Esophagus squamous epithelium (tissue), 5 donors: ENCODE results near the gene CHST11. TPM values are rescaled to one million over a fixed set of nuclear protein-coding genes. Genes with fewer than 3 reads are reported as not detected.
A peak's percentile ranks its signal among the peaks of the same experiment; 100 is the strongest.

ENCODE experiments used
- DNase-seq: peaks from one replicate; lab custom pipeline; 2025; lab: John Stamatoyannopoulos, UW
- H3K27ac ChIP-seq, 4 donors: fragments of 200-600 bp; sonication (generic); one replicate each; pipeline ENCODE4 v1.5.1; 2016 to 2019; ENCODE audit warnings: mild to moderate bottlenecking in 1 of 4
- H3K27me3 ChIP-seq, 4 donors: fragments of 200-600 bp; sonication (generic); 1 replicate in 3 of 4; 2 replicates in 1 of 4; pipeline versions ENCODE4 v1.5.1 to v1.6.0; 2017 to 2021; ENCODE audit warnings: antibody characterized with exemption in 1 of 4
- H3K36me3 ChIP-seq, 3 donors: fragments of 200-600 bp; sonication (generic); one replicate each; pipeline ENCODE4 v1.5.1; 2016 to 2019
- H3K4me1 ChIP-seq, 3 donors: fragments of 200-600 bp; sonication (generic); one replicate each; pipeline ENCODE4 v1.5.1; 2017 to 2019
- H3K4me3 ChIP-seq, 4 donors: fragments of 200-600 bp; sonication (generic); 1 replicate in 3 of 4; 2 replicates in 1 of 4; pipeline ENCODE4 v1.5.1; 2016 to 2019; ENCODE audit warnings: mild to moderate bottlenecking in 2 of 4, moderate library complexity in 1 of 4
- H3K9me3 ChIP-seq, 3 donors: fragments of 200-600 bp; sonication (generic); one replicate each; pipeline ENCODE4 v1.5.1; 2016 to 2019
- CTCF ChIP-seq, 6 experiments: fragments of 450-650 bp in 4 of 6; fragments of 200-600 bp in 2 of 6; sonication (generic) in 2 of 6; IDR thresholded peaks; one replicate each; pipeline ENCODE4 v1.5.1; 2016 to 2019; ENCODE audit warnings: antibody characterized with exemption in 6 of 6, mild to moderate bottlenecking in 4 of 6, moderate library complexity in 4 of 6
- POLR2A ChIP-seq, 4 donors: fragments of 450-650 bp; IDR thresholded peaks; one replicate each; pipeline ENCODE4 v1.6.1; 2017; ENCODE audit warnings: antibody characterized with exemption in 4 of 4, mild to moderate bottlenecking in 4 of 4, moderate library complexity in 3 of 4
- WGBS, 2 donors: methylation state at CpG; one replicate each; pipeline ENCODE4 v1.1.5; 2018; 5-methylcytosine and 5-hydroxymethylcytosine counted together
- intact Hi-C: fragments of 100-400 bp; cut with DNase I; formaldehyde crosslinking; loops from one replicate; pipeline ENCODE4 v1.15.0; 2022
- total RNA-seq, 4 donors: library from RNA; depleted of rRNA; stranded (reverse); fragments of >200 nt; gene quantifications; one replicate each; pipeline ENCODE4 v1.1.0, GENCODE V29; 2016
- donor health status: DM: yes; HTN: yes; CAD: no.

CHST11 gene
- total RNA-seq, 4 donors from 2014 or later = 6.3 to 12.6 (median 10.3) TPM

- peak overlapping the region in 1 of 4 donors; percentile 91 for H3K4me3 ChIP-seq
- no peaks in the 10 kb centered on the region for H3K36me3 ChIP-seq
- intact Hi-C loops = no loop called here
- no peak for DNase-seq
- H3K9me3 ChIP-seq = no peaks in the 10 kb centered on the region
- H3K27me3 ChIP-seq = no peaks in the 10 kb centered on the region
- peak overlapping the region in 3 of 4 donors; percentile 15 to 88 (median 65) for H3K27ac ChIP-seq
- 41 to 46% methylated on average over 10 of the region's 10 CpGs for WGBS, 2 donors
- peaks cover 0 to 81% (median 37%) of the 10 kb centered on the region in 3 donors for H3K4me1 ChIP-seq
- TF ChIP-seq CTCF (IDR thresholded peaks at IDR 0.05) = no peak
- TF ChIP-seq POLR2A (IDR thresholded peaks at IDR 0.05) = no peak
These were observed 3.4 kb downstream of the CHST11 start for GRCh38 chr12:104460041-104460719.

- intact Hi-C loops = no loop called here
- WGBS, 2 donors = 80% methylated on average over 4 of the region's 5 CpGs; no CpG with 5 or more reads in 1 of the 2 donors
- Histone ChIP-seq H3K4me1 (peaks cover 0 to 72% (median 27%) of the 10 kb centered on the region in 3 donors), H3K27me3 (no peaks in the 10 kb centered on the region), H3K27ac (peak overlapping the region in 2 of 4 donors; percentile 1 to 17), H3K9me3 (no peaks in the 10 kb centered on the region), H3K4me3 (peak overlapping the region in 1 of 4 donors; percentile 15), H3K36me3 (no peaks in the 10 kb centered on the region)
- DNase-seq = no peak
- TF ChIP-seq CTCF (IDR thresholded peaks at IDR 0.05) (no peak), POLR2A (IDR thresholded peaks at IDR 0.05) (no peak)
These were observed 4.4 kb downstream of the CHST11 start for GRCh38 chr12:104460973-104461698.

- H3K36me3 ChIP-seq = no peaks in the 10 kb centered on the region
- peaks cover 0 to 61% (median 27%) of the 10 kb centered on the region in 3 donors for H3K4me1 ChIP-seq
- H3K27ac ChIP-seq = peak overlapping the region in 3 of 4 donors; percentile 40 to 60 (median 43)
These were observed 5.6 kb downstream of the CHST11 start for GRCh38 chr12:104462325-104462724.

GRCh38 chr12:104462931-104463339 is 6.2 kb downstream of the CHST11 start:
- no peak for DNase-seq
- H3K27ac ChIP-seq = peak overlapping the region in 3 of 4 donors; percentile 40 to 60 (median 43)
- no peaks in the 10 kb centered on the region for H3K27me3 ChIP-seq
- no peak for TF ChIP-seq CTCF (IDR thresholded peaks at IDR 0.05)
- TF ChIP-seq POLR2A (IDR thresholded peaks at IDR 0.05) = peak in 1 of 4 donors; percentile 29
- H3K9me3 ChIP-seq = no peaks in the 10 kb centered on the region
- peaks cover 0 to 55% (median 27%) of the 10 kb centered on the region in 3 donors for H3K4me1 ChIP-seq
- WGBS, 2 donors = 57 to 67% methylated on average over 1 of the region's 1 CpG
- H3K36me3 ChIP-seq = no peaks in the 10 kb centered on the region
- no peak overlapping the region for H3K4me3 ChIP-seq
- intact Hi-C loops = no loop called here

More at GRCh38 chr12:104462325-104462724, 5.6 kb downstream of the CHST11 start:
- intact Hi-C loops = no loop called here
- 57 to 75% methylated on average over 1 of the region's 1 CpG for WGBS, 2 donors
- Histone ChIP-seq H3K4me3 (no peak overlapping the region), H3K9me3 (no peaks in the 10 kb centered on the region), H3K27me3 (no peaks in the 10 kb centered on the region)
- DNase-seq = no peak
- no peak for TF ChIP-seq CTCF (IDR thresholded peaks at IDR 0.05)
- no peak for TF ChIP-seq POLR2A (IDR thresholded peaks at IDR 0.05)

- Histone ChIP-seq H3K4me3 (peak overlapping the region in 1 of 4 donors; percentile 21), H3K36me3 (no peaks in the 10 kb centered on the region), H3K4me1 (peaks cover 0 to 51% (median 27%) of the 10 kb centered on the region in 3 donors), H3K27ac (peak overlapping the region in 3 of 4 donors; percentile 40 to 44 (median 43)), H3K27me3 (no peaks in the 10 kb centered on the region), H3K9me3 (no peaks in the 10 kb centered on the region)
- DNase-seq = no peak
- intact Hi-C loops = no loop called here
- TF ChIP-seq POLR2A (IDR thresholded peaks at IDR 0.05) (no peak), CTCF (IDR thresholded peaks at IDR 0.05) (no peak)
- WGBS, 2 donors = 90 to 100% methylated on average over 1 of the region's 1 CpG
These were observed 6.6 kb downstream of the CHST11 start for GRCh38 chr12:104463368-104463767.
